GM21360 (cell line): Measurements from ENCODE around the gene MGAT4A.

Experiments used
- ATAC-seq: cut with Tn5 transposase; IDR thresholded peaks from one replicate; pipeline ENCODE4 v1.9.1; 2021; ENCODE audit warnings: mild to moderate bottlenecking, moderate library complexity; ENCODE audit not compliant: unreplicated experiment

Gene MGAT4A

GRCh38 chr2:98704499-98705332, 26.2 kb downstream of the MGAT4A start:
- no peak for ATAC-seq

- ATAC-seq = no peak
Observed at GRCh38 chr2:98703738-98704137, 27.2 kb downstream of the MGAT4A start.

GRCh38 chr2:98702858-98703620, 27.9 kb downstream of the MGAT4A start:
- ATAC-seq = no peak

GRCh38 chr2:98702127-98702802, 28.7 kb downstream of the MGAT4A start:
- ATAC-seq = no peak

GRCh38 chr2:98701230-98701629, 29.7 kb downstream of the MGAT4A start:
- no peak for ATAC-seq

- ATAC-seq = no peak
Observed at GRCh38 chr2:98698896-98699295, 32.0 kb downstream of the MGAT4A start.

- no peak for ATAC-seq
Observed at GRCh38 chr2:98697651-98698337, 33.1 kb downstream of the MGAT4A start.

GRCh38 chr2:98696200-98696599, 34.7 kb downstream of the MGAT4A start:
- ATAC-seq = no peak

GRCh38 chr2:98695255-98695654, 35.7 kb downstream of the MGAT4A start:
- ATAC-seq = no peak

GRCh38 chr2:98693477-98693876, 37.5 kb downstream of the MGAT4A start:
- ATAC-seq = no peak

- no peak for ATAC-seq
Observed at GRCh38 chr2:98692090-98693054, 38.6 kb downstream of the MGAT4A start.

GRCh38 chr2:98691303-98691702, 39.6 kb downstream of the MGAT4A start:
- no peak for ATAC-seq

GRCh38 chr2:98685930-98686887, 44.7 kb downstream of the MGAT4A start:
- ATAC-seq = no peak

- no peak for ATAC-seq
Observed at GRCh38 chr2:98683728-98684127, 47.2 kb downstream of the MGAT4A start.

GRCh38 chr2:98676742-98677141, 54.2 kb downstream of the MGAT4A start:
- no peak for ATAC-seq

GRCh38 chr2:98674233-98674964, 56.5 kb downstream of the MGAT4A start:
- no peak for ATAC-seq

GRCh38 chr2:98669675-98670074, 61.3 kb downstream of the MGAT4A start:
- ATAC-seq = no peak

GRCh38 chr2:98665677-98666076, 65.3 kb downstream of the MGAT4A start:
- no peak for ATAC-seq
